SK-N-SH (cell line): ENCODE measurements around the gene BRD1.
A peak's percentile ranks its signal among the peaks of the same experiment; 100 is the strongest.

ENCODE experiments used
- CTCF ChIP-seq: fragments of 200-600 bp; sonication (generic); IDR thresholded peaks from 2 replicates; pipeline ENCODE4 v1.6.1; 2017; ENCODE audit warnings: antibody characterized with exemption, mild to moderate bottlenecking, moderate library complexity
- ELF1 ChIP-seq: IDR thresholded peaks from 2 replicates; pipeline ENCODE4 v1.4.0; 2012
- FOSL2 ChIP-seq: IDR thresholded peaks from 2 replicates; pipeline ENCODE4 v1.4.0; 2012; ENCODE audit warnings: low read depth, mild to moderate bottlenecking, moderate library complexity, borderline replicate concordance
- GABPA ChIP-seq: IDR thresholded peaks from 2 replicates; pipeline ENCODE4 v1.4.0; 2012; ENCODE audit warnings: low read depth, mild to moderate bottlenecking
- MAX ChIP-seq: IDR thresholded peaks from 2 replicates; pipeline ENCODE4 v1.4.0; 2012; ENCODE audit warnings: low read depth
- MXI1 ChIP-seq: IDR thresholded peaks from 2 replicates; pipeline ENCODE4 v1.6.1; 2012; ENCODE audit warnings: mild to moderate bottlenecking, low read depth, low read length, improper control_type of control experiment

DNA sequence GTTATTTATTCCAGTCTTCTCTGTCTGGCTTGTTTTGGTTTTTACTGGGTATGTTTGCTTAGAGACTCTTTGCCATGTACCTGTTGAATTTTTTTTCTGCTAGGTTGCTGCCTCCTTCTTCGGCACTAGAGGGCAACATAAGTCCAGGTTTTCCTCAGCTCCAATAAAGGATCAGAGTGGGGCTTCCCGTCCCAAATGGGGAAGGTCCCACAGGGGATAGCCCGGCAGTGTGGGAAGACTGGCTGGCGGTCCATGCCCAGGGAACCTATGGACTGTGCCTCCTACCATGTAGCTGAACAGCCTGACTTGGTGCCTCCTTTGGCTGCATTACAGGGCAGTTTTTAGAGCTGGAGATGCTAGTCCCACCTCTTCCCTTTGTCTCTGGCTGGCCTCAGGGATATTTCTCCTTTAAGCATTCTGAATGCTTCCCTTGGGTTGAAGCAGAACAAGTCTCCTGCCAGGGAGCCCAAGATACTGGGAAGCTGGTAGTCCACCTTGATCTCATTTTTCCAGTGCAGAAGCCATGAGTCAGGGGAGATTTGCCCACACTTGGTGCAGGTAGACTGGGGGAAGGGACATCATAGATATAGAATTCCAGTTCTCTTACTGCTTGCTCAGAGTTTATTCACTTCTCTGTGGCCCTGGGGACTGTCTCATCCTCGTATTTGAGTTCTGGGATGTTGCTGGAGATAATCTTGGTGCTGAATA, 60.2 kb downstream of the BRD1 start:
- TF ChIP-seq CTCF, result peak; percentile 62
- no peak for TF ChIP-seq GABPA
- TF ChIP-seq MXI1, result no peak
- no peak for TF ChIP-seq ELF1
- no peak for TF ChIP-seq FOSL2
- TF ChIP-seq MAX, result no peak
